Right atrium auricular region (tissue), 2 donors: ENCODE data around the gene SAAL1. TPM values are rescaled to one million over a fixed set of nuclear protein-coding genes. Genes with fewer than 3 reads are reported as not detected.

Source experiments
- DNase-seq: peaks from one replicate; pipeline ENCODE4 v3.0.0-alpha.2; 2019; ENCODE audit warnings: low spot score
- H3K27ac ChIP-seq, 2 donors: fragments of 200-600 bp; sonication (generic); 1 replicate in 1 of 2; 2 replicates in 1 of 2; pipeline ENCODE4 v1.5.1; 2016 to 2019
- H3K27me3 ChIP-seq, 2 donors: fragments of 200-600 bp; sonication (generic); one replicate each; pipeline versions ENCODE4 v1.5.1 to v1.6.0; 2017 to 2019
- H3K36me3 ChIP-seq: fragments of 200-600 bp; sonication (generic); one replicate; pipeline ENCODE4 v1.5.1; 2016
- H3K4me1 ChIP-seq, 2 donors: fragments of 200-600 bp; sonication (generic); one replicate each; pipeline versions ENCODE4 v1.5.1 to v1.6.0; 2017 to 2019
- H3K4me3 ChIP-seq, 2 donors: fragments of 200-600 bp; sonication (generic); 1 replicate in 1 of 2; 2 replicates in 1 of 2; pipeline ENCODE4 v1.5.1; 2017 to 2019; ENCODE audit warnings: mild to moderate bottlenecking in 1 of 2, moderate library complexity in 1 of 2
- H3K9me3 ChIP-seq, 2 donors: fragments of 200-600 bp; sonication (generic); one replicate each; pipeline ENCODE4 v1.5.1; 2019
- CTCF ChIP-seq, 2 donors: fragments of 200-600 bp; sonication (generic); IDR thresholded peaks; one replicate each; pipeline ENCODE4 v1.5.1; 2019; ENCODE audit warnings: antibody characterized with exemption in 2 of 2
- total RNA-seq, 2 donors: library from RNA; depleted of rRNA; stranded (reverse); fragments of >200 nt; gene quantifications; one replicate each; pipeline ENCODE4 v1.1.0, GENCODE V29; 2016

SAAL1 gene
- total RNA-seq = 1 to 10 TPM; 4.5 to 4.6 TPM

GRCh38 chr11:18105802-18106574, at the start of gene SAAL1:
Gene SAAL1, minus strand, starts transcription at chr11:18106082. Its CDS starts 41 bp downstream, at chr11:18106041.
- peak; percentile 74 to 88 for TF ChIP-seq CTCF (IDR thresholded peaks at IDR 0.05)
- DNase-seq = peak; percentile 74
- Histone ChIP-seq H3K4me3 (peak within 1 kb of the TSS; percentile 84 to 93), H3K9me3 (no peaks in the 10 kb centered on the region), H3K36me3 (no peaks in the 10 kb centered on the region), H3K27ac (peak within 1 kb of the TSS; percentile 47 to 70), H3K27me3 (no peaks in the 10 kb centered on the region), H3K4me1 (peaks cover 0 to 16% of the 10 kb centered on the region in 2 donors)

- DNase-seq = no peak
- no peak for TF ChIP-seq CTCF (IDR thresholded peaks at IDR 0.05)
Measured at GRCh38 chr11:18151581-18151980, 45.7 kb upstream of the SAAL1 start.

GRCh38 chr11:18145837-18146236, 40.0 kb upstream of the SAAL1 start:
- TF ChIP-seq CTCF (IDR thresholded peaks at IDR 0.05) = no peak

More at GRCh38 chr11:18151581-18151980, 45.7 kb upstream of the SAAL1 start:
- no peak overlapping the region for H3K4me3 ChIP-seq
- H3K4me1 ChIP-seq = no peaks in the 10 kb centered on the region
- H3K36me3 ChIP-seq = no peaks in the 10 kb centered on the region
- no peaks in the 10 kb centered on the region for H3K9me3 ChIP-seq
- H3K27me3 ChIP-seq = no peaks in the 10 kb centered on the region
- H3K27ac ChIP-seq = no peak overlapping the region

GRCh38 chr11:18145025-18145424, 39.1 kb upstream of the SAAL1 start:
- Histone ChIP-seq H3K4me3 (no peak overlapping the region), H3K27ac (no peak overlapping the region), H3K27me3 (no peaks in the 10 kb centered on the region), H3K4me1 (no peaks in the 10 kb centered on the region), H3K36me3 (no peaks in the 10 kb centered on the region), H3K9me3 (no peaks in the 10 kb centered on the region)
- DNase-seq = no peak
- no peak for TF ChIP-seq CTCF (IDR thresholded peaks at IDR 0.05)

More at GRCh38 chr11:18145837-18146236, 40.0 kb upstream of the SAAL1 start:
- Histone ChIP-seq H3K9me3 (no peaks in the 10 kb centered on the region), H3K4me3 (no peak overlapping the region), H3K36me3 (no peaks in the 10 kb centered on the region), H3K27ac (no peak overlapping the region), H3K27me3 (no peaks in the 10 kb centered on the region), H3K4me1 (no peaks in the 10 kb centered on the region)
- DNase-seq = no peak

GRCh38 chr11:18144243-18144642, 38.4 kb upstream of the SAAL1 start:
- H3K27me3 ChIP-seq = no peaks in the 10 kb centered on the region
- TF ChIP-seq CTCF (IDR thresholded peaks at IDR 0.05) = no peak
- H3K4me3 ChIP-seq = no peak overlapping the region
- H3K36me3 ChIP-seq = no peaks in the 10 kb centered on the region
- H3K9me3 ChIP-seq = no peaks in the 10 kb centered on the region
- H3K27ac ChIP-seq = no peak overlapping the region
- no peaks in the 10 kb centered on the region for H3K4me1 ChIP-seq
- no peak for DNase-seq
